Cardiac septum (tissue), 1 donor: ENCODE results near the gene RCL1. TPM values are rescaled to one million over a fixed set of nuclear protein-coding genes. Genes with fewer than 3 reads are reported as not detected.

Source experiments
- DNase-seq: peaks from one replicate; pipeline ENCODE4 v3.0.0-alpha.2; 2020; ENCODE audit warnings: low spot score
- intact Hi-C: fragments of 100-400 bp; cut with DNase I; formaldehyde crosslinking; loops from one replicate; pipeline ENCODE4 v1.14.0; 2022
- total RNA-seq: library from RNA; stranded (reverse); fragmentation: NEBNext Ultra II Directional; extraction: Animal tissue kit (Norgen Biotek cat#: 25700); gene quantifications from one replicate; pipeline ENCODE4 v1.2.1, GENCODE V29; 2021
- donor health status: DM: no; HTN: no; CAD: no.

RCL1 gene
- total RNA-seq, 1 donor from 2014 or later, result 8.5 TPM

DNA sequence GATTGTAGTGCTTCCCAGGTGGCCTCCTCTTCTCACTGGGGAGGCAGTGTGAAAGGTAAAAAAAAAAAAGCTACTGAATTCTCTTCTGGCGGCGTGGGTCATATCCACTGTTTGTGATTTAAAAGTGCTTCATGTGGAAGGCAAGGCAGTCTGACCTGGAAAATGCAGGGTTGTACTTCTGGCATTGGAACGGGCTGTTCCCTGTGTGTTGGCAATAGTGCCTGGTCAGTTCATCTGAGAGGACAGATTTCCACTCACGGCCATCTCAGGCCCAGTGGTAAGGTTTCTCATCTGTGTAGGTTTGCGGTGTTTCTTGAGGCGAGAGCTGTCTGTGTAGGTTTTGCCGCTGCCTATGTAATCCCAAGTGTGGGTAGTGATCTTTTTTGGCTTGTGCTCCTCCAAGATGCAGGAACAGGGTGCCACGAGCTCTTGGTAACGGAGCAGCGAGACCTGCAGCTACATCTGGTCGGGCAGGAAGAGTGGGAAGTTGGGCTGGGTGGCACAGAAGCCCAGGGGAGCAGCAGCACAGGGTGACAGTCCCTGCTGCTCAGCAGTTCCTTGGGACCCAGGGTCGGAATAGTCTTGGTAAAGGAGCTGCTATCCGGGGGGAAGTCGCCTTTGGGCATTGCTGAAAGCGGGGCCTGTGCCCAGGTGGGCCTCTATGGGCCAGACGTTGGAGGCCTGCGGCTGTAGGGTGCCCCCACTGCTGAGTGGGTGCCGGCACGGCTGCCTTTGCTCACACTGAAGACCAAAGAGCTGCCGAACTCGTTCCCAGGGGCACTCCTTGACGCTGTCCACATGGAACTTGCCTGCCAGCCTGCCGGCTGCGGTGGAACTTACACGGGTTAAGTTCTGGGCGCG lies 11.2 kb downstream of the RCL1 start:
- intact Hi-C loops, result no loop called here
- DNase-seq, result no peak

GRCh38 chr9:4804531-4805016 lies 11.8 kb downstream of the RCL1 start:
- DNase-seq, result no peak
- intact Hi-C loops, result no loop called here

DNA sequence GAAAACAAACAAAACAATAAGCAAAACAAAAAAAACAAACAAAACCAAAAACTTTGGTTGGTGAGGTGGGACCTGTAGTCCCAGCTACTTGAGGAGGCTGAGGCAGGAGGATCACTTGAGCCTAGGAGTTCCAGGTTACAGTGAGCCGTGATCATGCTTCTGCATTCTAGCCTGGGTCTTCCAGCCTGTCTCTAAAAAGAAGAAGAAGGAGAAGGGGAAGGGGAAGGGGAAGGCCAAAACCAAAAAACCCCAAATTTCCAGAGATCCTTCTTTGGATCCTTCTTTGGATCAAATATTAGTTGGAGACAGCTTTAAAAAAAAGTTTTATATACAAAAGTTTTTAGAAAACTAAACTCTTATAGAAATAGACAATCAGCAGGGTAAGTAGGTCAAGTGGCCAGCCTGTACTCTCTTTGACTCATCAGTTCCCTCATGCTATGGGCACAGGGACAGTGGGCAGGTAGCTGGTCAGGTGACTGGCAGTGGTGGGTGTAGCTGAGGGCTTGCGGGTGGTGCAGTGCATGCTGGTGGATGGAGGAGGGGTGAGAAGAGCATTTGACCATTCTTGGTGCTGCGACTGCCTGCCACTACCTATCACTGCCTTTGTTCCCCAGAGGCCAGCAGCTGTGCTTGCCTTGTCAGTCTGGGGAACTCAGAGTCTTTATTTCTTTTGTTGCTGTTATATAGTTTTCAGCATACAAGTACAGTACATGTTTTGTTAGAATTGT lies 12.6 kb downstream of the RCL1 start:
- DNase-seq, result no peak
- intact Hi-C loops, result no loop called here

GRCh38 chr9:4810565-4810964 lies 17.8 kb downstream of the RCL1 start:
- intact Hi-C loops, result no loop called here
- no peak for DNase-seq

GRCh38 chr9:4811824-4812223 lies 19.1 kb downstream of the RCL1 start:
- intact Hi-C loops, result no loop called here
- DNase-seq, result no peak

DNA sequence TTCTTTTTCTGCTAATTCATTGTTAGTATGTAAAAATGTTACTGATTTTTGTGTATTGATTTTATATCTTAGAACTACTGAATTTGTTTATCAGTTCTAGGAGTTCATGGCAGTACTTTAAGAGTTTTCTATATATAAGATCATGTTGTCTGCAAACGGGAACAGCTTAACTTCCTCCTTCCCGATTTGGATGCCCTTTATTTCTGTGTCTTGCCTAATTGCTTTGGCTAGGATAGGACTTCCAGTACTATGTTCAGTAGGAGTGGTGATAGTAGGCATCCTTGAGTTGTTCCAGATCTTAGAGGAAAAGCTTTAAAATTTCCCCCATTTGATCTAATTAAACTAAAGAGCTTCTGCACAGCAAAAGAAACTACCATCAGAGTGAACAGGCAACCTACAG lies 20.1 kb downstream of the RCL1 start:
- intact Hi-C loops, result no loop called here
- DNase-seq, result no peak

- DNase-seq, result no peak
- intact Hi-C loops, result no loop called here
Measured at GRCh38 chr9:4814913-4815312, 22.2 kb downstream of the RCL1 start.

DNA sequence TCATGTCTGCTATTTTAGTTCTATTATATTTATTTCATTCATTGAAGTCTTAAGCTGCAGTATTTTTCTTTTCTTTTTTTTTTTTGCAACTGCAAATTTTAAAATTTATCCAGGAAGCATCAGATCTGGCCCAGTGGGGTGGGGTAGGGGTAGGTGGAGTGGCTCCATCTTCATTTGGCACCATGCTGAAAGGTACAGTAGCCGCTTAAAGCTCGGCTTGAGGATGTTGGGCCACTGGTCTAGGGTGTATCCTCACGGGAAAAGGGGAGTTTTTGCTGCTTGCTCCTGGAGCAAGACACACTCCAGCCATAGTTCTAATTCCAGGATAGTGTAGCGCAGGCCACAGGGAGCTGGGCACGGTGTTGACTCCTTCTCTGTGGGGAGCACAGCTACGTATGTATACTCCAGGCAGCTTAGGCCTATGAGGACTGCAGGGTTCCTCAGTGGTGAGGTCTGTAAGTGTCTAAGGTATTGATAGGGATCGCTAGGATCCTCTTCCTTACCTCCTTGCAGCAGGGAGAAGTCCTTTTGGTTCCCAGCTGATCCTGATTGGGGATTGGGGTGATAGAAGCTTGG lies 22.7 kb downstream of the RCL1 start:
- no peak for DNase-seq
- intact Hi-C loops, result no loop called here

- DNase-seq, result no peak
Measured at GRCh38 chr9:4820168-4820567, 27.4 kb downstream of the RCL1 start.

DNA sequence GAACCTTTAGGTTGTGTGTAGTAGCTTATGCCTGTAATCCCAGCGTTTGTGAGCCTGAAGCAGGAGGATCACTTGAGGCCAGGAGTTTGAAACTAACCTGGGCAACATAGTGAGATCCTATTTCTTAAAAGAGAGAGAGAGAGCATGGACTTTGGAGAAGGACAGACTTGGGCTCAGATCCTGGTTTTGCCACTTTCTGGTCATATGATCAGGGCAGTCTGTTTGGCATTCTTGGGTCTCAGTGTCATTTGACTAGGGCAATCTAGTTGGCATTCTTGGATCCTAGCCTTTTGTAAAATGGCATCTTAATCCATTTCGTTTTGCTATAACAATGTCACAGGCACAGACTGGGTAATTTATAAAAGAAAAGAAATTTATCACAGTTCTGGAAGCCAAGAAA lies 28.4 kb downstream of the RCL1 start:
- intact Hi-C loops, result no loop called here

More at GRCh38 chr9:4820168-4820567, 27.4 kb downstream of the RCL1 start:
- intact Hi-C loops, result no loop called here

GRCh38 chr9:4822057-4822456 lies 29.3 kb downstream of the RCL1 start:
- DNase-seq, result no peak
- intact Hi-C loops, result no loop called here

More for the DNA sequence above, 28.4 kb downstream of the RCL1 start:
- DNase-seq, result no peak

- no peak for DNase-seq
- intact Hi-C loops, result no loop called here
Measured at GRCh38 chr9:4826417-4827166, 33.8 kb downstream of the RCL1 start.

DNA sequence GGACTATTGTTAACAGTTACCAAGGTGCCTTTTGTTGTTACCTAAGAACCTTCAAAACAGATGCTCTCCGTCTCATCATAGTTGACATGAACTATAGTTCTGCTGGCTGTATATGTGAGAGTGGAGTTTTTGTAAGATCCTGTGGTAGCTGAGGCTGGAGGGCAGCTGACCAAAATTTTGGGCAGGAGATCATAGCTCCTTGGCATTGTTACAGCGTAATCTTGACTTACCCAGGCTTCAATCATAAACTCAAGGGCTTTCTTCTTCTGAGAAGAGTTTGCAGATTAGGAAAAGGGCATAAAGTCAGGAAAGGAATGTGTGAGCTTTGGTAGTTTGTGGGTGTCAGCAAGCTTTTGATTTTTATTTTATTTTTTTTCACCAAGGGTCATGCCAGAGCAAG lies 34.5 kb downstream of the RCL1 start:
- intact Hi-C loops, result no loop called here
- no peak for DNase-seq

DNA sequence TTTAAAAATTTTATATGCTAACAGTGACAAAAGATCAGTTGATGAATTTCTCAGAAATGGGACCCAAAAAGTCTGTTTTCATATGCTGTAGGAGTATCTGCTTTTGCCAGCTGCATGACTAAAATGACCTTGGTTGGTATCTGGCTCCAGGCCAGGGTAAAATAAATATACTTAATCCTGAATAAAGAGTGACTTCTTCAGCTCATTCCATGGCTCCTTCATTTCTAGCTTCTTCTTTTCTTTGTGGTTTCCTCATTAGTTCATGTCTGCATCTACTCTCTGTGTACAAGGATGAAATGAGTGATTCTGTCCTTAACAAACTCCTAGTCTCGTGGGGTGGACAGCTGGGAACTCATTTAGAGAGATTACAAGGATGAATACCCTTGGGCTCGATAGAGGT lies 36.0 kb downstream of the RCL1 start:
- no peak for DNase-seq
- intact Hi-C loops, result no loop called here

- intact Hi-C loops, result no loop called here
- DNase-seq, result no peak
Measured at GRCh38 chr9:4829969-4830368, 37.2 kb downstream of the RCL1 start.

- DNase-seq, result no peak
- intact Hi-C loops, result no loop called here
Measured at GRCh38 chr9:4830699-4831098, 38.0 kb downstream of the RCL1 start.

DNA sequence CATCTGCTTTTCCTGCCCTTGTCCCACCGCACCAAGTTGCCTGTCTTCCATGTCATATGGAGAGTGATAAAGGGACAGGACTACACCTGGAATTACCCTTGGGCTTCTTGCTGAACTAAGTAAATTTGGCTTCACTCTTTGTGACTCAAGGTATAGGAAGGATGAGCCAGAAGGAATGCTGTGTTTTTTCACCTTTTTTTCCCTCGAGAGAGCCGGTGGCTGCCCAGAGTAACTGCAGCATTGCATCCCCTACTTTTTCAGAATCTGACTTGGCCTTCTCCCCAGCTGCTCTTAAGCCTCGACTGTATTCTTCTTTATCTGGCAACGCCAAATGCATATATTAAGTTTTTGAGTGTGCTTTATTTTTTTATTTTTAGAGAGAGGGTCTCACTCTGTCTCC lies 38.4 kb downstream of the RCL1 start:
- intact Hi-C loops, result no loop called here
- no peak for DNase-seq

DNA sequence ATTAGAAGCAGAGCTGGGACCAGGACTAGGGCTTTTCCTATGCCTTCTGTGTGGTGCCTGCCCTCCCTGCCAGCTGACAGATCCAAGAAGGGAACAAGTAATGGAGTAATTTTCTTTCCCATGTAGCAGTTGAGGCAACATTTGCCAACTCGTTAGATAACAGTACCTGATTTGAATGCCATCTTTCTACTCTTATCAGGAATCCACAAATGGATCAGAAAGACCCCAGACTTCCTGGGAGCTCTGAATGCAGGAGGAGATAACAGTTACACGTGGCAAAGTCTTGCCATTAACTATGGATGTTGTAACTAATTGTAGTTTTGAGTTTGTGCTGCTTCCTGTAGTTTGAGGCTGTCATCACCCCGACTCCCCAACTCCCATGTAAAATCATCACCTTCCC lies 39.2 kb downstream of the RCL1 start:
- no peak for DNase-seq
- intact Hi-C loops, result no loop called here

DNA sequence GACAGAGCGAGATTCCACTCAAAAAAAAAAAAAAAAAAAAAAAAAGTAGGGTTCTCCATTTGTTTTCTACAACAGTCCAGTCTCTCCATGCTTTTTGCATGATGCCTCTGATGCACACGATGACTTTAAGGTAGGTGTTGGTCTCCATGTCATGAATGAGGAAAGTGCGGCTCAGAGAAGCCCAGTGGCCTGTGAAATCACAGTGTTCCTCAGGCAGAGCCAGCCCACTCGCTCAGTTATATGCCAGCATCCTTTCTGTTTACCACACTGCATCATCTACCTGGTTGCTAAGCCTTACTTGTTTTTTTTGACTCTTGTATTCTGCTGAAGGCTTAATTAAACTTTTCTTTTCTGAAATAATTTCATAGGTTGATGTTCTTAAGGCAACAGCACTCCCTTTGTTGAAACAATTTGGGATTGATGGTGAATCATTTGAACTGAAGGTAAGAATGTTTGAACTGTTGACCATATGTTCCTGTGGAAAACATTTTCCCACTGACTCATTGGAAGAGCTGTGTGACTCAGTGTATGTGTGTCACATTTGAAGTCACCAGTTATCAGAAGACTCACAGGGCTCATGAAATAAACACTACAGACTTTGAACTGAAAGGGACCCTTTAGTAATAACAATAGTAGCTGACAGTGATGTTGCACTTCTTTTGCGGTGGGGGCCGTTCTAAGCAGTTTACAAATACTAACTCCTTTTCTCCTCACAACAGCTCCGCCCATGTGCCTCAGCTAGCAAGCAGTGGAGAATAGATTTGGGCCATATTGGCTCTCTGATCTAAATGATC lies 40.2 kb downstream of the RCL1 start:
- intact Hi-C loops, result no loop called here

More for the DNA sequence above, 40.2 kb downstream of the RCL1 start:
- no peak for DNase-seq
